IPS-20b (cell line): ENCODE data around the gene AIG1.

Source experiments
- H3K27ac ChIP-seq: one replicate; pipeline ENCODE4 v1.5.1; 2013; ENCODE audit warnings: low read length
- H3K27me3 ChIP-seq: 2 replicates; pipeline ENCODE4 v1.6.1; 2013; ENCODE audit warnings: mild to moderate bottlenecking, low read length, inconsistent platforms; ENCODE audit not compliant: insufficient read depth
- H3K36me3 ChIP-seq: 2 replicates; pipeline ENCODE4 v1.6.1; 2013; ENCODE audit warnings: low read depth, mild to moderate bottlenecking, inconsistent platforms, low read length, moderate library complexity; ENCODE audit not compliant: insufficient read depth
- H3K4me1 ChIP-seq: 2 replicates; pipeline ENCODE4 v1.6.1; 2013; ENCODE audit warnings: mild to moderate bottlenecking, control low read depth, inconsistent platforms, low read length, moderate library complexity; ENCODE audit not compliant: insufficient read depth
- H3K4me3 ChIP-seq: 2 replicates; pipeline ENCODE4 v1.5.1; 2013; ENCODE audit warnings: mild to moderate bottlenecking, low read length, inconsistent platforms
- H3K9ac ChIP-seq: 2 replicates; pipeline ENCODE4 v1.6.1; 2013; ENCODE audit warnings: low read depth, mild to moderate bottlenecking, inconsistent platforms, low read length, moderate library complexity
- H3K9me3 ChIP-seq: 2 replicates; pipeline ENCODE4 v1.6.1; 2013; ENCODE audit warnings: mild to moderate bottlenecking, low read depth, low read length, inconsistent platforms; ENCODE audit not compliant: insufficient read depth

The AIG1 gene

DNA sequence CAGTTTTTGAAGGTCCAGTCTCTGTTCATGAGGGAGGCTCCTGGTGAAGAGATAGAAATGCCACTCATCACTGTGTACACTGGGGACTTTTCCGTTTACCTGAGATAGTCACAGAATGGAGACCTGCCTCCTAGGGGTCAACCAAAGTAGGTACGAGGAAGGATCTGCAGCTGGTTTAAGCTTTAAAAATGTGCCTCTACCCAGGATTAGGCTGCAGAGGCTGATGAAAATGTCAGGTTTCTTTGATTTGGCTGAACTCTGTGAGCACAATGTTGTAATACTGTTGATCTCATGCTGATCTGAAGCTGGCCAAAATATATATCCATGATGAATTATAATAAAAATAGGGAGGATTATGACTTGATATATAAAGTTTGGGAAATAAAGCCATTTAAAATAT lies 207.1 kb downstream of the AIG1 start:
- Histone ChIP-seq H3K27me3 (no peaks in the 10 kb centered on the region), H3K4me1 (peaks cover 14% of the 10 kb centered on the region), H3K9me3 (no peaks in the 10 kb centered on the region), H3K27ac (no peak overlapping the region), H3K36me3 (no peaks in the 10 kb centered on the region), H3K9ac (no peak overlapping the region), H3K4me3 (no peak overlapping the region)

DNA sequence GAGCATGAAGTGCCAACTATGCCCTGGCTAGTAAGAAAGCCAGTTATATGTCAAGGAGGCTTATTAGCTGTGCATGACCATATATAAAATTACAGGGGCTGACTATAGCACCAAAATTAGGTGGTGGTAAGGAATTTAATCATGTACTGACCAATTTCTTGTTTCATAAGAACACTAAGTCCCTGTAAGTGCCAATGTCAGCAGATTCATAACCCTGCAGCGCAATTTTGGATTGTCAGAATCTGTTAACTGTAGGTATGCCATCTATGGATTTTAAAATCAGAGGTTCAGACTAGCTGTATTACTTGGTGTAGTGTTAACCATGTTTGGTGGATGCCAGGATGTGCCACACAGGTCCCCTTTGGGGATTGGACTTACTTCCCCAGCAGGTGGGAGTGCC lies 207.8 kb downstream of the AIG1 start:
- Histone ChIP-seq H3K36me3 (no peaks in the 10 kb centered on the region), H3K27ac (no peak overlapping the region), H3K4me1 (peaks cover 14% of the 10 kb centered on the region), H3K27me3 (no peaks in the 10 kb centered on the region), H3K9me3 (no peaks in the 10 kb centered on the region), H3K9ac (no peak overlapping the region), H3K4me3 (no peak overlapping the region)

DNA sequence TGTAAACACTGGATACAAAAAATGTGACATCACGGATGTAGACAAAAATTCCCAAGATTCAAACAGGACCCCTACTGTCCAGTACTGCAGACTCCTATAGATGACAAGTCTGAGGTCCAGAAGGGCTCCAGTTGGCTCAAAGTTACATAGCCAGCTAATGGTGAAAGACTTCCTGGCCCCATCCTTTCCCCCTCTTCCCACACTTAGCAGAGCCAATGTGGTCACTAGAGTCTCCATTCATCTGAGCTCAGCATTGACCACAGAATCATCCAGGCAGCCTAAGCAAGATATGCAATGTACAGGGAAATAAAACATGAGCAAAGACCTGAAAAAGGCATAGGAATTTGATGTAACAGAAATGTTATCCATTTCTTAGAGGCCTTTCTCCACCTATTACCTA lies 209.3 kb downstream of the AIG1 start:
- Histone ChIP-seq H3K27ac (no peak overlapping the region), H3K9me3 (no peaks in the 10 kb centered on the region), H3K4me3 (no peak overlapping the region), H3K4me1 (peaks cover 8% of the 10 kb centered on the region), H3K9ac (no peak overlapping the region), H3K27me3 (no peaks in the 10 kb centered on the region), H3K36me3 (no peaks in the 10 kb centered on the region)

DNA sequence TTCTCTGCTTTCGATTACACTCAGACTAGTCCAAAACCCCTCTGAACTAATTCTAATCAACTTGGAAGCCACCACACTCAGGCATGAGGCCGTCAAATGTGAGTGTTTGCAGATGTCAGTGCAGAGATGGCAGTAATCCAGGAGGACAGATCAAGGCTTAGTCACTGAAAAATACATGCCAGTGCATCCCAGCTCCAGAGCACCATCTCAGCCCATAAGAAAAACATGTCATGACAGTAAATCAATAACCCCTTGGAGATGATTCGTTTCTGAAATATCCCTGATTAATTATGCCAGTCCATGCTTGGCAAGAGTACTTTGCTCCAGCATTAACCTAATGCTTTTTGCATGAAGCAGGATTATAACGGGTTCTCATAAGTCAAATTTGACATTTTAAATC lies 210.3 kb downstream of the AIG1 start:
- Histone ChIP-seq H3K27me3 (no peaks in the 10 kb centered on the region), H3K9me3 (no peaks in the 10 kb centered on the region), H3K27ac (no peak overlapping the region), H3K9ac (no peak overlapping the region), H3K36me3 (no peaks in the 10 kb centered on the region), H3K4me1 (no peaks in the 10 kb centered on the region), H3K4me3 (no peak overlapping the region)

DNA sequence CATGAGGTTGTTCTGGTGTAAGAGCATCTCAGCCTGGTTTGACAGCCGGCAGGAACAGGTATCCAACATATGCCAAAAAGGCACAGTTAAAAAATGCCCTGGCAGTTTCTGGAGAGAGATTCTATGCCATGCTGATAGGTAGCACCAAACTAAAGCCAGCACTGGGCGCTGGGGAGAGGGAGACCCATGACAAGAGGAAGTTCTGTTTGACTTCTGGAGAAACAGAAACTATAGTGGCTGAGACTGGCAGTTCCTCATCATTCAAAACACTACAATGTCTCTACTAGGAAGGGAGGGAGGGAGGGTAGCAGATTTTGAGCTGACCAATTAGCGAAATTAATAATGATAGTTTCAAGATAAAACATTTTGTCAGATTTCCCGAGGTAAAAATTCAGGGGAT lies 215.7 kb downstream of the AIG1 start:
- H3K9ac ChIP-seq: no peak overlapping the region
- no peaks in the 10 kb centered on the region for H3K36me3 ChIP-seq
- no peak overlapping the region for H3K4me3 ChIP-seq
- no peak overlapping the region for H3K27ac ChIP-seq
- no peaks in the 10 kb centered on the region for H3K27me3 ChIP-seq
- no peaks in the 10 kb centered on the region for H3K9me3 ChIP-seq
- no peaks in the 10 kb centered on the region for H3K4me1 ChIP-seq

DNA sequence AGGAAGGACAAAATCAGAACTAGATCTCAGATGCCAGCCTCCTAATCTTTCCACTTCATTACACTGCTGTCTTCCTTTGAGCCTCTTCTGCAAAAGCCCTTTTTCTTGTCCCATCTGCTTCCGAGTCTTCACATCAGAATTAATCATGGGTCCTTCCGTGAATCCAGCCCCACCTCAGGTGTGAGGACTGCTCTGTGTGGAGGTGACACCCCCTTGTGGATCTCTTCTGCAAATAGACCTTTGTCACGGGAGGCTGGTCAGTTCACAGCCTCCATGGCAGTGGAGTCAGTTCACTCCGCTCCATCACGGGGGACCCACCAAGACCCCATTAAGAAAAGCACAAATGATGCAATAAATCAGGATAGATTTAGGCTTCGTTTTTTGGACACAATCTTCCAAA lies 218.7 kb downstream of the AIG1 start:
- Histone ChIP-seq H3K27ac (no peak overlapping the region), H3K27me3 (no peaks in the 10 kb centered on the region), H3K4me3 (no peak overlapping the region), H3K4me1 (no peaks in the 10 kb centered on the region), H3K9ac (no peak overlapping the region), H3K9me3 (no peaks in the 10 kb centered on the region), H3K36me3 (no peaks in the 10 kb centered on the region)

DNA sequence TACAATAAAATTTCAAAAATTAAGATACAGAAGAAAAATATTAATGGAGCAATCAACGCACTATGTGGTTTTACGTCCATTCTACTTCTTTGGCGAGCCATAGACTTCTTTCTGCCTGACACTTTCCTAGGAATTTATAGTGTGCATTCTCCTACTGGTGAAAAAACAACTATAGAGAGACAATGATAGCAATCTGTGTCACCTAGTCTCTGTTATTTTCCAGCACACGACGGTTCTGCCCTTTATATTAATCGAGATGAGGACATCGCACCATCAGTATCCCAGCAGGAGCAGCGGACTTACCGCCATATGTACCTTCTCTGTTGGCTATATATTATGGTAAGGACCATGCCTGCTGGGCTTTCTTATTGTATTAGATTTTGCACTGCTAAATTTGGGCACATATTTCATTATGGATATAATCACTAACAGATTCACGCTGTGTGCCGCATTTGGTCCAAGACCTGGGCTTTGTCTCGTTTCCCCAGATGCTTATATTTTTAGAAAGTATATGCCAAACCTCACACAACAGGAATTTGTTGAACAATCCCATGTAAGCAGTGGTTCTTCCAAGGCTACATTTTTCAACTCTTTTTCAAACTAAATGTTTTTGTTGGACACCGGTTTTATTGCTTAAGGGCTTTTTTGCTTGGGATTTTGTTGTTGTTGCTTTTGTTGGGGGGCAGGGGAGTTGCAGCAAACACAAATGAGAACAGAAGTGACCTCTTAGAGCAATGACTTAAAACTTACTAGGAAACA lies 223.4 kb downstream of the AIG1 start:
- H3K36me3 ChIP-seq: 0 out of 2 replicates have a peak, but pooled peaks cover 4% of the 10 kb centered on the region
- H3K27ac ChIP-seq: no peak overlapping the region
- no peaks in the 10 kb centered on the region for H3K27me3 ChIP-seq
- H3K9me3 ChIP-seq: no peaks in the 10 kb centered on the region
- H3K4me1 ChIP-seq: peaks cover 15% of the 10 kb centered on the region
- no peak overlapping the region for H3K4me3 ChIP-seq
- no peak overlapping the region for H3K9ac ChIP-seq

DNA sequence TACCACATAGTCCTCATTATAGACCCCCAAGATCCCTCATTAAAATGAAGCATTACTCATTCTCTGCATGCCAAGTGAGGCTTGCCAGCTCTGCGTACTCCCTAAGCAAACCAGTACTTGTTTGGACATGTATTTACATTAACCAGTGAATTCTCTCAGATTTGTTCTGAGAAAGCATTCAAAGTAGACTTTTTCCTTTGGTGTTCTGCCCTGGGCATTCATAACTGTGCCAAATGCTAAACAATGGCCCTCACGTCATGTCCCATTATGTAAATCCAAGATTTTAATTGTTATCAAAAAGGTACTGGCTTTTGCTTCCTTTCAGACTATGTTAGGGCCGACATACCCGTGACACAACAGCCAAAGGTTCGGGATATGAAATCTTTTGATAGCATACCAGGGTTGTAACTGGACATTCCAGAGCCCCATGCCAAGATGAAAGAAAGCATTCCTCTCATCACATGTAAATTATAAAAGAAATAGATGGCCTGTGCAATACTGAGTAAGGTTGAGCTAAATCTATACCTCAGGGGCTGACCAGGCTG lies 225.6 kb downstream of the AIG1 start:
- no peak overlapping the region for H3K27ac ChIP-seq
- H3K9me3 ChIP-seq: no peaks in the 10 kb centered on the region
- H3K4me3 ChIP-seq: no peak overlapping the region
- peaks cover 26% of the 10 kb centered on the region for H3K4me1 ChIP-seq
- 0 out of 2 replicates have a peak, but pooled peaks cover 4% of the 10 kb centered on the region for H3K36me3 ChIP-seq
- H3K27me3 ChIP-seq: no peaks in the 10 kb centered on the region
- H3K9ac ChIP-seq: no peak overlapping the region

DNA sequence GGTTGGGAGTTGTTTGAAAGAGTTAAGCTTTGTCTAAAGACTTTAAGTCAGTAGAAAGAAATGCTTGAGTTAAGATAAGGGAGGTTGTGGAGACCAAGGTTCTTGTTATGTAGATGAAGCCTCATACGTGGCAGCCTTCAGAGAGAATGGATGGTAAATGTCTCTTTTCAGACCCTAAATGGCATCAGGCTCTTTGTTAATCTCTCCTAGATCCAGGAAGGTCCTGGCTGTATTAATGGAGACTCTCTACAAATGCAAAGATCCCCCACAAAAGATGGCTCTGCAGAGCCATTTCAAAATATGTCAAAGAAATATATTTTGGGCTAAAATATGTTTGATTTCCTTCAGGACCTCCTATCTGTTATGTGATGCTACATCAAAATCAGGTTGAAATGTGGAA lies 228.2 kb downstream of the AIG1 start:
- peak overlapping the region; percentile 93 for H3K27ac ChIP-seq
- 0 out of 2 replicates have a peak, but pooled peaks cover 4% of the 10 kb centered on the region for H3K36me3 ChIP-seq
- peak overlapping the region; percentile 63; the same call in 1 of the 2 replicates for H3K9ac ChIP-seq

DNA sequence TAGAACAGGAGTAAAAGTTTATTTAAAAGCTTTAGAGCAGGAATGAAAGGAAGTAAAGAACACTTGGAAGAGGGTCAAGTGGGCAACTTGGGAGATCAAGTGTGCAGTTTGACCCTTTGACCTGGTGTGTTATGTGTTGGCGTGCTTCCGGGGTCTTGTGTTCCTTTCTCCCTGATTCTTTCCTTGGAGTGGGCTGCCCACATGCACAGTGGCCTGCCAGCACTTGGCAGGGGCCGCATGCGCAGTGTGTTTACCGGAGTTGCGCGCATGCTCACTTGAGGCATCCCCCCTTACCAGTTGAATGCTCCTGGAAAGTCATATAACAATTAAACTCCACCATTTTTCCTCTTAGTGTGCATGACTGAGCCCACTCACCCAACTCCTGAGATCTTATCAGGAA lies 229.5 kb downstream of the AIG1 start:
- Histone ChIP-seq H3K9ac (no peak overlapping the region), H3K27me3 (no peaks in the 10 kb centered on the region), H3K4me1 (peaks cover 26% of the 10 kb centered on the region), H3K9me3 (no peaks in the 10 kb centered on the region), H3K36me3 (0 out of 2 replicates have a peak, but pooled peaks cover 4% of the 10 kb centered on the region), H3K4me3 (no peak overlapping the region; the same call in 1 of the 2 replicates), H3K27ac (peak overlapping the region; percentile 93)

More for the DNA sequence above, 228.2 kb downstream of the AIG1 start:
- Histone ChIP-seq H3K9me3 (no peaks in the 10 kb centered on the region), H3K4me1 (peaks cover 26% of the 10 kb centered on the region), H3K27me3 (no peaks in the 10 kb centered on the region), H3K4me3 (peak overlapping the region; percentile 28)

DNA sequence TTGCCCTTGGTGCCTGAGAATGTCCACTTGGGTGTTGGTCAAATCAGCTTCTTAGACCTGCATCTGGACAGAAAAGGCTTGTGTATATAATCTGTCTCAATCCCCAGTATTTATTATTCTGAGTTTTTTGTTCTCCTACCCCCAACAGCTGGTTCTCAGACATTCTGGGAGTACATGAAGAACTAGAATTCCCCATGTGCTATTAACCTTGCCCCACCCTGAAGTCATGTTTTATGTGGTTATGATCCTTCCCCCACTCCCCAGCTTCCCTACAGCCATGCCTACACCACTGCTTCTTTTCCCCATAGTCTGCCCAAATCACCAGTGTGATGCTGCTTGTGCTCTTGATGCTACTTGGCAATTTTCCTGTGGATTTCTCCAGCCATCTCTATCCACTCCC lies 232.8 kb downstream of the AIG1 start:
- H3K9me3 ChIP-seq: no peaks in the 10 kb centered on the region

DNA sequence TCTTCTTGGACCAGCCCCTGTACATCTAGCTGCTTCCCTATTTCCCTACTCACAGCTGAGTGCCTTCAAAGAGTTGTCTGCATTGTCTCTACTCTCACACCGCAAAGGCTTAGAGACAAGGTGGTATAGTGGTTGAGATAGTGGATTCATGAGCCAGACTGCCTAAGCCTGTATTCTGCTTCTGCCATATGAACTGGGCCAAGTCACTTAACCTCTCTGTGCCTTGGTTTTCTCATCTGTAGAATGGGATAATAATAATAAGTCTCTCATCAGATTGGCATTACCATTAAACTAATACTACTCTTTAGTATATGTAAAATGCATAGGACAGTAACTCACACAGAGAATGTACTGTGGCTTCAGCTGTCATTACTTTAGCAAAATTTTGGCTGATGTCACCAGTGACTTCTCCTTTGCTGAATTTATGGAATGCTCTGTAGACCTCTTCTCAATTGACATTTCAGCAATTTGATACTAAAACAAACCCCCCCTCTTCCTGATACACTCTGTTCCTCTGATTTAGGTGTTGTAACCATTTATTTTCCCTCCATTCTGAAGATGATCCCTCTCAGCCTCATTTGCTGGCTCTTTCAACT lies 233.7 kb downstream of the AIG1 start:
- no peak overlapping the region for H3K9ac ChIP-seq
- H3K27me3 ChIP-seq: no peaks in the 10 kb centered on the region
- H3K4me3 ChIP-seq: no peak overlapping the region
- no peaks in the 10 kb centered on the region for H3K9me3 ChIP-seq
- H3K27ac ChIP-seq: no peak overlapping the region
- no peaks in the 10 kb centered on the region for H3K36me3 ChIP-seq
- H3K4me1 ChIP-seq: peaks cover 8% of the 10 kb centered on the region

More for the DNA sequence above, 232.8 kb downstream of the AIG1 start:
- no peak overlapping the region for H3K9ac ChIP-seq
- H3K4me1 ChIP-seq: peaks cover 16% of the 10 kb centered on the region
- no peak overlapping the region for H3K27ac ChIP-seq
- no peak overlapping the region for H3K4me3 ChIP-seq
- no peaks in the 10 kb centered on the region for H3K27me3 ChIP-seq
- H3K36me3 ChIP-seq: no peaks in the 10 kb centered on the region
